Measurements from ENCODE around the gene GALNTL6.

The GALNTL6 gene

DNA sequence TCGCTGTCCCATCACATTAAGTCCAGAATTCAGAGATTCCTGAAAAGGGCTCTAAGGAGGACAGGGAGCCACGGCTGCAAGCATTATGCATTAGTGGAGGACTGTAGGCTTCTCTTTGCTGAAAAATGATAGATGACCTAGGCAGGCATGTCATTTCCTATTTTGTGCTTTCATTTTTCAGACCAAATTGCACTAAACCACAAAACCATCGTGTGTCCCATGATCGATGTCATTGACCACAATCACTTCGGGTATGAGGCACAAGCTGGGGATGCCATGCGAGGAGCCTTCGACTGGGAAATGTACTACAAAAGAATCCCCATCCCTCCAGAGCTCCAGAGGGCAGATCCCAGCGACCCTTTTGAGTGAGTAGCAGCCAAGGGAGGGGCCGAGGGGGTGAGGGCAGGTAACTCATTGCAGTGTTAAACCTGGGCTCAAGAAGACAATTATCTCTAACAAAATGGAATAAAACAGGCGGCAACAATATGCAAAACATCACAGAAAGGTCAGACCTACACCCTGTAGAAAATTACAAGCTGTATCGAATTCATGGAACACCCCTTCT, 1000.2 kb downstream of the GALNTL6 start:
- DNase-seq (ENCODE audit: low read depth), result peak; percentile 26

DNA sequence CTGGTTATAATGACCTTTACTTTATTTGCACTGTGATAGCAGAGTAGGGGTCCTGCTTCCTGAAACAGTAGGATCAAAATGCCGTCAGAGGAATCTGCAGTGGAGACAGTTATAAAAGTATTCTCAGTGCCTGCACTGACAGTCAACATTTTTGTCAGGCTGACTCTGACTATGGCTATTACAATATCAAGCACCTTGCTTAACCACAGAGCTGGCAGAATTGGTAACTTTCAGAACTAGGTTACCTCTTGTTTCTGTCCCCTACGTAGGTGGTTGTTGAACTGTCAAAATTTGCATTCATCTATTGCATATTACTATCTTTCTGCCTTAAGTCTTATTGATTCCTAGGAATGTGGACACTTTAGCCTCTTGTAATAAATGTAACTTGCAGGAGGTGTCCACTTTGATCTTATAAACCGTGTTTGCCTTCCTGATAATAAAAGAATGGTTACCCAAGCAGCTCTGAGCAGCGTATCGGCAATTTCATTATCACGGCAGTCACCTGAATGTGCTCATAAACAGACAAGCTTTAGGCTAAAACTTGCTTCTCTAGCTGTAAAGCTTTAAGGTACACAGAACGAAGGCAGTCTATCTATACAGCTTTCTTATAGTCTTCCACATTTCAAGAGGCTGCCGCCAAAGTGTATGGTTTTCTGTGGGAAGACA, 1002.4 kb downstream of the GALNTL6 start:
- no peak for DNase-seq (ENCODE audit: low read depth)

- no peak for DNase-seq (ENCODE audit: low read depth)
These were observed 1005.7 kb downstream of the GALNTL6 start for GRCh38 chr4:172818901-172819300.

DNA sequence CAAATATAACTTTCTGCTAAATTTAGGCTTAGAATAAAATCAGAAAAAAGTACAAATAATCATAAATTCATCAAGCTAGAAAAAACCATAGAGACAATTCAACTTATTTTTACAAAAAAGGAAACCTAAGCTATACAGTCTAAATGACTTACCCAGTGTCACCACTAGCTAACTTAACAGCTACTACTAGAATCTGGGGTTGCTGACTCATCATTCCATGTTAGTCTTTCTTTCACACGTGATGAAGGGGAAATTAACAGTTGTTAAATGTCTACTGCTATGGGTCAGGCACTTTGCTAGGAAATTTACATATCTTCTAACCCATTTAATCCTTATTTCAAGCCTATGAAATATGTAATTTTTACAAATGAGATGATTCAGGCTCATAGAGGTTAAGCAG, 1006.1 kb downstream of the GALNTL6 start:
- peak; percentile 6 for DNase-seq (ENCODE audit: low read depth)

GRCh38 chr4:172822331-172822730, 1009.1 kb downstream of the GALNTL6 start:
- no peak for DNase-seq (ENCODE audit: low read depth)

DNA sequence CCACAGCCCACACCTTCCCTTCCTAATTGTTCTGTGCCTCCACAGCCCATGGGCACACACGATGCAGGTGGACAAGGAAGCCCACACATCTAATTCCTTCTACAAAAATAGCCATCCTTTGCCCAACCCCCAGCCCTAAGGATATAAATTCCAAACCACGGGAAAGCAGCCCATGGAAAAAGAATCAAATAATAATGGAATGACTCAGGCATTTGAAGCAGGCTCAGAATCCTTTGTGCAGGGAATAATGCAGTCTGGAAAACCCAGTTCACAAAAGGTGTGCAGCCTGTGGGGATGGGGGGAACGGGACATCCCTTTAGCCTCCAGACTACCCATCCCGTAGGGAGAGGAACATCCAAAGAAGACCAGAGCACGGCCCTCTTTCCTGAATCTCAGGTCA, 1013.1 kb downstream of the GALNTL6 start:
- peak; percentile 19 for DNase-seq (ENCODE audit: low read depth)

DNA sequence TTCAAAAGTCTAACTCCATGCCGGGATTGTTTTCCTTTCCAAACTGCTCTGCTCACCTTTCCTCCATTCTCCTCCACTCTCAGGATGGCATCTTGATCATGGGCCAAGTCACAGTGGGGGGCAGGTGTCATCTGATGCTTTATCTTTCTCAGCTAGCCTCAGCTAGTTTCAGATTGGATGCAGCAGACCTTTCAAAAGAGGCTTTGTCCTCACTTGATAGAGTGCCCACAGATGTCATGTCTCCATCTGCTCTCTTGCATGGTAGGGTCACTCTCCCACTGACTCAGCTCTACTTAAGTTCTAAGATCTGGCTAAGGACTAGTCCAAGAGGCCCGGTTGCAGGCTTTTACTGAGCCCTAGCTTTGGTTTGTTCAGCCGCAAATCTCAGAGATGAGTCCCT, 1013.7 kb downstream of the GALNTL6 start:
- DNase-seq (ENCODE audit: low read depth), result no peak

- peak; percentile 47 for DNase-seq (ENCODE audit: low read depth)
These were observed 1017.1 kb downstream of the GALNTL6 start for GRCh38 chr4:172830295-172830764.

- no peak for DNase-seq (ENCODE audit: low read depth)
These were observed 1023.5 kb downstream of the GALNTL6 start for GRCh38 chr4:172836661-172837060.

- DNase-seq (ENCODE audit: low read depth), result no peak
These were observed 1024.9 kb downstream of the GALNTL6 start for GRCh38 chr4:172838111-172838510.

DNA sequence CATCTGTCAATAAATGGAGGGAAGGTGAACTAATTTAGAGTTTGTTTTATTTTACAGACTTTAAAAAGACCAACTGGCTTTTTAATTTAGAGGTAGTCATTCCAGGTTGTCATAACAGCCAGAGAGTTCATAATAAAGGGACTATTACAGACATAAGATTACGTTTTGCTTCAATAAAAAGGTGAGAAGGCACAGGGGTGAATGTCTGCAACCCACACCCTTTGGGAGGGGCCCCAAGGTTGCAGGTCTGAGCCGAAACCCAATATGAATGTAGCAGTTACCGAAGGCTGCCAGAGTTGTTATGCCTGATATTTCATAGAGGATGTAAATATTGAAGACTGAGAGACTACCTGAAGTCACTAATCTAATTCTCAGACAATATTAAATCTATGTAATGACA, 1025.7 kb downstream of the GALNTL6 start:
- no peak for DNase-seq (ENCODE audit: low read depth)

DNA sequence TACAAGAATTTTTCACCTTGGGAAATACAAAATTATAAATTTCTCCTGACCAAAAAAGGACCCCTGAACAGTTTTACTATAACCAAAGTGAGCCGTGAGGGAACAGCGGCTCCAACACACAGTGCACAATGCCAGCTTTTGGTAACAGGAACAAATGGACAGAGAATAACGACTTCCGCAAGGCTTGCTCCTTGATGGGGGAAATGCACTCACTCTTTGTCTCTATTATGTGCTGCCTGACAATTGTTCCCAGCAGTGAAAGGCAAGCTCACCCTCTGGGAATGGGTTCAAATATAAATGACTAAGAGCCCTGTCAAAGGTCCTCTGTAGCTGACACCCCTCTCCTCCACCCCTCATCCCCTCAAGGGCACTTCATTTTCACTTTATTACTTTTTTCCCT, 1029.6 kb downstream of the GALNTL6 start:
- DNase-seq (ENCODE audit: low read depth), result no peak

DNA sequence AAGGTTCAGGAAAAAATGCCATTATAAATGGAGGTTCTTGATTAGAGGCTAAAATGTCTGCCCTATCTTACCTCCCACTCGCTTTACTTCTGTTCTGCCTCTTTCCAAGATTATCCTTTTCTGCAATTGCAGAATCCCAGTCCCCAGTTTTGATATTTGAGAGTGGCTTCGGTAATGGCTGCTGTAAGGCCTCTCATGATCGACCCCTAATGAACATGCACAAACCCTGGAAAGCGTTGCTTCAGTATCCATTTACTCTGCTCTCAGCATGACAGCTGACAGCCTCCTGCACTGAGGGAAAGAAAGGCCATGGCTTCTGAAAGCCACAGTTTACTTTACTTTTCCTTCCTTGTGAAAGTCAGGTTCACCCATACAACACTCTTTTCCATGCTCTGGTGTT, 1030.0 kb downstream of the GALNTL6 start:
- no peak for DNase-seq (ENCODE audit: low read depth)

- no peak for DNase-seq (ENCODE audit: low read depth)
These were observed 1031.4 kb downstream of the GALNTL6 start for GRCh38 chr4:172844556-172844955.

- no peak for DNase-seq (ENCODE audit: low read depth)
These were observed 1032.1 kb downstream of the GALNTL6 start for GRCh38 chr4:172845281-172845680.

DNA sequence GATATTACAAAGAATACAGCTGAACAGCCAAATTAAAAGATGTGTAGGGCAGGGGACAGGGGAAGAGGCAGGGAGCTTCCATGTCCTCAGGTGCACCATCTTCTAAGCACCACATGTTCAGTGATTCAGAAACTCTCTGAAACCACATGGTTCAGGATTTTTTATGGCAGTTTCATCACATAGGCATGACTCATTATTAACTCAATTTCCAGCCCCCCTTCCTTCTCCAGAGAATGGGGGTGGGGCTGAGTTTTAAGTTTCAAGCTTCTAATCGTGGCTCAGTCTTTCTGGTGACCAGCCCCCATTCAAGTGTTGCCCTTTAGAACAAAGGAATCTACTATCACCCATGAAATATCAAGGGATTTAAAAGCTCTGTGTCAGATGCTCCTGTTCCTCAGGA, 1037.6 kb downstream of the GALNTL6 start:
- peak; percentile 82 for DNase-seq (ENCODE audit: low read depth)

DNA sequence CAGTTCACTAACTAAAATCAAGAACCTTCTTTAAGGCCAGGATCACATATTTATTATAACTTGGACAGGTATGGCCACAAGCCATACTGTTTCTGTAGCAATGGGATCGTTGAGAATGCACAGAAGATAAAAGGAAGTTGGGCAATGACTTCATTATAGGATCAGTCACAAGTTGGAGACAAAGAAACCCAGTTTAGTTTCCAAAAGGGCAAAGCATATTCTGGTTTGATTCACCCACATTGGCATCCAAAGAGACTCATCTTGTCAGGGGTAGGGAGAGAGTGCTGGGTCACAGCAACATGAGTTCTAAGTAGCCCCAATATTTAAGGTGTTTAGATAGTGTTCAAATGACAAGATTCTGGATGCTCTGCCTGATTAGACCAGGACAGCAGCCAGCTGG, 1038.3 kb downstream of the GALNTL6 start:
- DNase-seq (ENCODE audit: low read depth), result peak; percentile 25

DNA sequence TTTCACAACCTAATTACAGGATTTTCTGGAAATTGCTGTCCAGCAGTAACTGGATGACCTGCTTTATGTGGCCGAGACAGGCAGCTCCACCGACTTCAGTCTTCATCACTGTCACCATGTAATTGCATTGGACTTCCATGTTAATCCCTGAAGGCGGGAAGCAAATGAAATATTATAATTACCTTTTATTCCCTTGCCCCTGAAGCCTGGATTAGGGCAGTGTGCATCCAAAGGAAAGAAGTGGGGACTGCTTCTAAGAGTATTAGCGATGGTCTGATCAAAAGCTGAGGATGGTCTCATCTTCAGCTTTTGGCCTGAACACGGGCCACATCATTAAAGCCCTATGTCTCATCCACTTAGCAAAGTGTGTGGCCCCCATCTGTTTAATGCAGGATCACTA, 1043.8 kb downstream of the GALNTL6 start:
- DNase-seq (ENCODE audit: low read depth), result no peak

DNA sequence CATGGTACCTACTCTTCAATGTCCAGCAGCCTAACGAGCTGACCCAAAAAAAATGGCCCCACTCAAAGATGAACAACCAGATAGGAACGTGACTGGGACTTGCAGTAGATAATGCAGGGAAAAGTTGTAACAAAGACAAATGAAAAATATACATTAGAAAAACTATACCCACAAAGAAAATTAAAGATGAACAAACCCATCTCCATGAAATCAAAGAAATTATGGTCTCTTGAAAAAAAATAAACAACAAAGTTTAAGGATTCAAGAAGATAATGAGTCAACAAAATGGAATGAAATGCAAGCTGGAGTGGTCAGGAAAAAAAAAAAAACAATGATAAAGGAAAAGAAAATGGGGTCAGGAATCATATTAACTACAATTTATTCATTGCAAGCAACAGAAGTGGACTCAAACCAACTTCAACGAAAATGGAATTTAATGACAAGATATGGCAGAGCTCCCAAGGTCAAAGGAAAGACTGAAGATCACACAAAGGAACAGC, 1045.6 kb downstream of the GALNTL6 start:
- peak; percentile 28 for DNase-seq (ENCODE audit: low read depth)

DNA sequence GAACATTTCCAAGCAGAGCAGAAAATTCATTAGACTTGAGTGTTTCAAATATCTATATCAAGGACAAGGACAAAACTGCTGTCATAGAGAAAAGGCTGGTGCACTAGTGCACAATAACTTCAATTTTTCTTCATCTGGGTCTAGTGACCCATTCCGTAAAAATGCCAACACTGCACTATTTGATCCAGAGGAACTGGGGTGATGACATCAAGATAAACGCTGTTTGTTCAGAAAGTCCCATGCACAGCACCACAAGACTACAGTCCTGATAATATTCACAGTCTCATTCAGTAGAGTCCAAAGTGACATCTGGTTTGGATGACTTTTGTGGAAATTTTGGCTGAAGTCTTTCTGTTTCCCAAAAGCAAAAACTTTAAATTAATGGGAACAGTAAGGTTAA, 1051.9 kb downstream of the GALNTL6 start:
- DNase-seq (ENCODE audit: low read depth), result no peak

GRCh38 chr4:172865531-172866127, 1052.4 kb downstream of the GALNTL6 start:
- no peak for DNase-seq (ENCODE audit: low read depth)

- DNase-seq (ENCODE audit: low read depth), result no peak
These were observed 1053.2 kb downstream of the GALNTL6 start for GRCh38 chr4:172866421-172866820.

DNA sequence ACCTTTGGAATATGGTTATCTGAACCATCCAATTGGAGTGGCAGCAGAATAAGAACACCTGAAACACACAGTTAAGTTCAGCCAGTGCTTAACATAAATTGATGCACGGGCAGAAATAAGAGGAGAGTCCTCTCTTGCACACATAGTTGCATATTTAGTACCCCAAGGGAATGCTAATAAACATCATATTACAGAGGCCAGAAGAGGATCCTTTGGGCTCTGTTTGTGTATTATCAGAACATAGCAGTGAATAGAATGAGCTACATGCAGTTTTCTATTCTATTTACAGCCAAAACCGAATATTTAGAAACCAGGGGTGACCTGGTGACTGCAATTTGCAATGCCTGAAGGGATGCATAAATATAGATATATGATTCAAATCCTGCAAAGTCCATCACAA, 1054.6 kb downstream of the GALNTL6 start:
- no peak for DNase-seq (ENCODE audit: low read depth)

Data from ELR (cell line).